Lower lobe of right lung (tissue), 2 donors: Measurements from ENCODE around the gene SCPEP1. TPM values are rescaled to one million over a fixed set of nuclear protein-coding genes. Genes with fewer than 3 reads are reported as not detected.
A peak's percentile ranks its signal among the peaks of the same experiment; 100 is the strongest.

Source experiments
- ATAC-seq, 2 donors: fragments of 200-7000 bp; cut with Tn5 transposase; one replicate each; pipeline ENCODE4 v1.9.1; 2020 to 2022; ENCODE audit warnings: mild to moderate bottlenecking in 2 of 2, moderate library complexity in 2 of 2
- DNase-seq: peaks from one replicate; pipeline ENCODE4 v3.0.0-alpha.2; 2020
- H3K27ac ChIP-seq: fragments of 200-600 bp; one replicate; pipeline ENCODE4 v1.8.0; 2022
- H3K27me3 ChIP-seq: fragments of 200-600 bp; one replicate; pipeline ENCODE4 v1.8.0; 2022; ENCODE audit warnings: low read depth
- H3K36me3 ChIP-seq: fragments of 200-600 bp; one replicate; pipeline ENCODE4 v1.8.0; 2022; ENCODE audit warnings: mild to moderate bottlenecking
- H3K4me1 ChIP-seq: fragments of 200-600 bp; one replicate; pipeline ENCODE4 v1.8.0; 2022
- H3K4me3 ChIP-seq: fragments of 200-600 bp; one replicate; pipeline ENCODE4 v1.8.0; 2022; ENCODE audit warnings: mild to moderate bottlenecking
- H3K9me3 ChIP-seq: fragments of 200-600 bp; one replicate; pipeline ENCODE4 v1.8.0; 2022
- intact Hi-C: fragments of 100-400 bp; cut with DNase I; formaldehyde crosslinking; loops from one replicate; pipeline ENCODE4 v1.11.0; 2022
- total RNA-seq: library from RNA; stranded (reverse); fragmentation: NEBNext Ultra II Directional; extraction: Animal tissue kit (Norgen Biotek cat#: 25700); gene quantifications from one replicate; pipeline ENCODE4 v1.2.1, GENCODE V29; 2021
- TF ChIP-seq, protein P1 (sequence below): fragments of 200-600 bp; IDR thresholded peaks from one replicate; pipeline ENCODE4 v1.8.0; 2022; ENCODE audit warnings: antibody characterized with exemption, mild to moderate bottlenecking
- donor health status: DM: no; HTN: yes; CAD: no; lungs with severe emphysema.

SCPEP1 gene
- total RNA-seq, 1 donor from 2014 or later: 210 TPM

DNA sequence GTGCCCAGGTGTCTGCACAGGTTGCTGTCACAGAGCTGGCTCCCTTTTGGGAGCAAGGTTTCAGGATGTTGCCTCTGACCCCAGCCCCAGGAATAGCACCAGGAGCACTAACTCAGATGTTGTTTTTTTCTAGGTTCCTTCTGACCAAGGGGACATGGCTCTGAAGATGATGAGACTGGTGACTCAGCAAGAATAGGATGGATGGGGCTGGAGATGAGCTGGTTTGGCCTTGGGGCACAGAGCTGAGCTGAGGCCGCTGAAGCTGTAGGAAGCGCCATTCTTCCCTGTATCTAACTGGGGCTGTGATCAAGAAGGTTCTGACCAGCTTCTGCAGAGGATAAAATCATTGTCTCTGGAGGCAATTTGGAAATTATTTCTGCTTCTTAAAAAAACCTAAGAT, 28.1 kb downstream of the SCPEP1 start:
- Histone ChIP-seq H3K36me3 (peaks cover 45% of the 10 kb centered on the region), H3K9me3 (no peaks in the 10 kb centered on the region), H3K4me3 (no peak overlapping the region), H3K27me3 (no peaks in the 10 kb centered on the region), H3K27ac (no peak overlapping the region), H3K4me1 (peaks cover 9% of the 10 kb centered on the region)
- no peak for DNase-seq
- TF ChIP-seq, protein P1, sequence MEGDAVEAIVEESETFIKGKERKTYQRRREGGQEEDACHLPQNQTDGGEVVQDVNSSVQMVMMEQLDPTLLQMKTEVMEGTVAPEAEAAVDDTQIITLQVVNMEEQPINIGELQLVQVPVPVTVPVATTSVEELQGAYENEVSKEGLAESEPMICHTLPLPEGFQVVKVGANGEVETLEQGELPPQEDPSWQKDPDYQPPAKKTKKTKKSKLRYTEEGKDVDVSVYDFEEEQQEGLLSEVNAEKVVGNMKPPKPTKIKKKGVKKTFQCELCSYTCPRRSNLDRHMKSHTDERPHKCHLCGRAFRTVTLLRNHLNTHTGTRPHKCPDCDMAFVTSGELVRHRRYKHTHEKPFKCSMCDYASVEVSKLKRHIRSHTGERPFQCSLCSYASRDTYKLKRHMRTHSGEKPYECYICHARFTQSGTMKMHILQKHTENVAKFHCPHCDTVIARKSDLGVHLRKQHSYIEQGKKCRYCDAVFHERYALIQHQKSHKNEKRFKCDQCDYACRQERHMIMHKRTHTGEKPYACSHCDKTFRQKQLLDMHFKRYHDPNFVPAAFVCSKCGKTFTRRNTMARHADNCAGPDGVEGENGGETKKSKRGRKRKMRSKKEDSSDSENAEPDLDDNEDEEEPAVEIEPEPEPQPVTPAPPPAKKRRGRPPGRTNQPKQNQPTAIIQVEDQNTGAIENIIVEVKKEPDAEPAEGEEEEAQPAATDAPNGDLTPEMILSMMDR: no peak
- intact Hi-C loops: no loop called here
- ATAC-seq: no peak

DNA sequence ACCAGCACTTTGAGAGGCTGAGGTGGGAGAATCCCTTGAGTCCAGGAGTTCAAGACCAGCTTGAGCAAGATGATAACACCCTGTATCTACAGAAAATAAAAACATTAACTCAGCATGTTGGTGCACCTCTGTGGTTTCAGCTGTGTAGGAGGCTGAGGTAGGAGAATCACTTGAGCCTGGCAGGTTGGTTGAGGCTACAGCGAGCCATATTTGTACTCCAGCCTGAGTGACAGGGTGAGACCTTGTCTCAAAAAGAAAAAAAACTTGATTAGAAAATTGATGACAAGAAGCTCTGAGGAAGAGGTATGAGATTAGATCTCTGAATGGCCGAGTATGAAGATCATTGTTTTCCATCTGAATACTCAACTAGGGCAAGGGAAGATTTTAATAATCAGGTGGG, 31.0 kb downstream of the SCPEP1 start:
- Histone ChIP-seq H3K36me3 (peaks cover 17% of the 10 kb centered on the region), H3K27me3 (no peaks in the 10 kb centered on the region), H3K4me1 (peaks cover 9% of the 10 kb centered on the region), H3K9me3 (no peaks in the 10 kb centered on the region), H3K27ac (no peak overlapping the region), H3K4me3 (no peak overlapping the region)
- ATAC-seq: no peak
- TF ChIP-seq, protein P1: no peak
- no peak for DNase-seq
- intact Hi-C loops: no loop called here

DNA sequence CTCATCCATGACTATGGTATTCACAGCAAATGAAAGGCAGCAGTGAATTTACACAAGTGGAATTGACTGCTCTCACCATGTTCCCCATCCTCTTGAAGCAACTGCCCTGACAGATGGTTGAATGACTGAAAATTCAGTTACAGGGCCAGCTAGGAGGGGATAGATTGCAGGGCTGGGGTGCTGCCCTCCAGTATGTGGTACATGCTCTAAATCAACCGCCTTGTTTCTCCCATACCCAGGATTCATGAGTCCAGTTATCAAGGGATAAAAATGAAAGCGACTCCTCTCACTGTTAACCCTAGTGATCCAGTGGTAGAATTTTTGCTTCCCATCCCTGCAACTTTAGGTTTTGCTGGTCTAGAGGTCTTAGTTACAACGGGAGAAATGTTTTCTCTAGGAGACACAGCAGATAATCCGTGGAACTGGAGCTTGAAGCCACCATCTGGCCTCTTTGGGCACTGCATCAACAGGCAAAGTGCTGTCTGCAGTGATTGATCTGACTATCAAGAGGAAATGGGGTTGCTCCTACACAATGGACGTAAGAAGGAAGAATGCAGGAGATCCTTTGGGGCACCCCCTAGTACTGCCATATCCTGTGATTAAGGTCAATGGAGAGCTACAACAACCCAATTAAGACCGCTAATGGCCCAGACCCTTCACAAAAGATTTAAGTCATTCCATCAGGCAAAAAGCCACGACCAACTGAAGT, 32.0 kb downstream of the SCPEP1 start:
- TF ChIP-seq, protein P1: peak; percentile 71
- no peak overlapping the region for H3K27ac ChIP-seq

GRCh38 chr17:57010487-57010886, 32.6 kb downstream of the SCPEP1 start:
- ATAC-seq (no peak), DNase-seq (no peak)
- intact Hi-C loops: no loop called here
- peaks cover 14% of the 10 kb centered on the region for H3K36me3 ChIP-seq
- peaks cover 9% of the 10 kb centered on the region for H3K4me1 ChIP-seq
- H3K4me3 ChIP-seq: no peak overlapping the region
- no peaks in the 10 kb centered on the region for H3K9me3 ChIP-seq
- TF ChIP-seq, protein P1: no peak
- no peaks in the 10 kb centered on the region for H3K27me3 ChIP-seq
- H3K27ac ChIP-seq: no peak overlapping the region

More for the DNA sequence above, 32.0 kb downstream of the SCPEP1 start:
- H3K36me3 ChIP-seq: peaks cover 17% of the 10 kb centered on the region
- peak; percentile 52 for DNase-seq
- ATAC-seq: peak; percentile 78 to 91
- H3K9me3 ChIP-seq: no peaks in the 10 kb centered on the region
- intact Hi-C loops: no loop called here
- H3K4me1 ChIP-seq: peaks cover 9% of the 10 kb centered on the region
- H3K4me3 ChIP-seq: no peak overlapping the region
- H3K27me3 ChIP-seq: no peaks in the 10 kb centered on the region

DNA sequence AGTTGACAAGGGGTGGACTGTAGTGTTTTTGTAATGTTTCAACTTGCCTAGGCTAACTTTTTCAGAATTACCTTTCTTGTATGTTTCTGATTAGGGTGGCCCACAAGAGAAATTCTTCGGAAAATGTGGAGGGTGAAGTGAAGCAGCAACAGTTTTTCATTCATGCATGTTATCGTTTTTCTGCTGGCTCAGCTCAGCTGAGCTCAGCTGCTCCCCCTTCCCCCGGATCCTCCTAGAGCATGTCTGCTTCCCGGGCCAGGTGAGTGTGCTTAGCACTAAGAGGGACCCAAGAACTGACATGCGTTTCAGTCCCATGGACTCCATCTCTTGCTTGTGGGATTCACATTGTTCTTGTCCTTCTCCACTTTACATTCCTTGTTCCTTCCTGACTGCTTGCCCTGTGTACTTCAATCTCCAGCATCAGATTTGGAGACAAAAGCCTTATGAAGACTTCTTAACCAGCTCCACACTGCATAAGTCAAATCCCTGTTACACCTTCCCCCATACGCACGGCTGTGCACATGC, 33.6 kb downstream of the SCPEP1 start:
- H3K36me3 ChIP-seq: peaks cover 4% of the 10 kb centered on the region
- TF ChIP-seq, protein P1: no peak
- no peaks in the 10 kb centered on the region for H3K9me3 ChIP-seq
- H3K4me3 ChIP-seq: no peak overlapping the region
- H3K27me3 ChIP-seq: no peaks in the 10 kb centered on the region
- peaks cover 9% of the 10 kb centered on the region for H3K4me1 ChIP-seq
- intact Hi-C loops: no loop called here
- DNase-seq (no peak), ATAC-seq (no peak)
- no peak overlapping the region for H3K27ac ChIP-seq
